ENCODE measurements around the gene NXPH3.
"Not testable (repeated sequence)": the region's sequence is repeated elsewhere in the genome, so short reads cannot be mapped to it uniquely, and the experiment has no call there.

NXPH3 gene

DNA sequence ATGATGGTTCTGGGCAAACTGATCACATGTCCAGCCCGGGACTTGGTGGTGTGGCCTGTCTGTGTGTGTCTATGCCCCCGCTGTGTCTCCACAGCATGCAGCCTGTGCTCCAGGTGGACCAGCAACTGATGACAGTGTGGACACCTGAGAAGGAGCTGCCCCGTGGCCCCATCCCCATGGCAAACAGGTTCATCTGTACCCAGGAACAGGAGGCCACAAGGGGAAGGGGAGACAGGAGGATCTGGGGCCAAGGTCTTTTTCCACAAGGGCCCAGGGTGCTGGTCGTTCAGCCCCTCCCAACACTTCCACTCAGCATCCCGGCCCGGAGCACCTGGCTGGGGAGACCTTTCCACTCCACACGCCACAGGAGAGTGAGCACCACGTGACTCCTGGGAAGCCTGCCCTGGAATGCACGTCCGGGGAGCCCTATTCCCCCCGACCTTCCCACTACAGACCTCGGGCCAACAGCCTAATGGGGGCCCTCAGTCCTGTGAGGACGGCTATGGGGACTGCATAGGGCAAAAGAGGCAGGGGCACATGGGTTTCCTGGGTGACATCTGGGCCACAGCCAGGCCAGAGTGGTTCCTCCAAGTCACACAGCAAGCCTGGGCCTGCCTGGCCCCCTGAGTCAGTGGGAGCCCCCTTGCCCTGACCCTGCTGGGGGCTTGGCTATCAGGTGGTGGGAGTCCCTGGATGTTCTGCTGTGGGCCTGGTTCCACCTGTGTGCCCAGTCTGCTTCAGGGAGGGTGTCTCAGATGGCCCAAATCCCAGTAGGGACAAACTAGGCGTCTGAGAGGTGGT lies 20.8 kb upstream of the NXPH3 start:
- in situ Hi-C loops (cut with HindIII; ENCODE audit: low sequenced_read_pairs): no loop called here

DNA sequence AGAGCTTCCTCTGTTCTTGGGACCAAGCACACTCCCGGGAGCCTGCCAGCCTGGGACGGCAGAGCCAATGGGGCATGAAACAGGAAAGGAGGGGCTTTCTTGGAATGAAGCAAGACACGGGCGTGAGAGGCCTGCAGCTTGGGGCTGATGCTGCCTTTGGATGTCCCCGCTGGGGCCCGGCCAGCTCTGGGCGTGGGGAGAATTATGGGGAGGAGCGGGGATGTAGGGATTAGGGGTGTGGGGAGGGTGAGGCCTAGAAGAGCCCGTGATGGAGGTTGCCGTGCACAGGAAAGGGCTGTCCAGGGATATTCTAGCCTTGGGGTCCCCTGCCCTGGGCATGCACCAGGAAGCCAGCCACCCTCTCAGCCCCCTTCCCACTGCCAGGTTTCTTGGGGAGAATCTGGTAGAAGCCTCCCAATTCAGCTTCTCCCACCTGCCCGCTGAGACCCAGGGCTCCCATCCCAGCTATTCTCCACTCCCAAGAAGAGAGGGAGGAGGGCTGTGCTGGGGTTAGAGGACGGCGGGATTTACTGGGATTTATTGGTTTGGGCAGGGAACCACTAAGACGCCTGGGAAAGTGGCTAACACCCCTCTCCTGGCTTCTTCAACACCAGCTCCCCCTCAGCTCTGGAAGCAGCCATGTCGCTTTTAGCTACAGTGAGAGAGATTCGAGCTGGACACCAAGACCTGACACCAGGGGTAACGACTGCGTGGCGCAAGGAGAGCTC lies 20.0 kb upstream of the NXPH3 start:
- in situ Hi-C loops (cut with HindIII; ENCODE audit: low sequenced_read_pairs): no loop called here

DNA sequence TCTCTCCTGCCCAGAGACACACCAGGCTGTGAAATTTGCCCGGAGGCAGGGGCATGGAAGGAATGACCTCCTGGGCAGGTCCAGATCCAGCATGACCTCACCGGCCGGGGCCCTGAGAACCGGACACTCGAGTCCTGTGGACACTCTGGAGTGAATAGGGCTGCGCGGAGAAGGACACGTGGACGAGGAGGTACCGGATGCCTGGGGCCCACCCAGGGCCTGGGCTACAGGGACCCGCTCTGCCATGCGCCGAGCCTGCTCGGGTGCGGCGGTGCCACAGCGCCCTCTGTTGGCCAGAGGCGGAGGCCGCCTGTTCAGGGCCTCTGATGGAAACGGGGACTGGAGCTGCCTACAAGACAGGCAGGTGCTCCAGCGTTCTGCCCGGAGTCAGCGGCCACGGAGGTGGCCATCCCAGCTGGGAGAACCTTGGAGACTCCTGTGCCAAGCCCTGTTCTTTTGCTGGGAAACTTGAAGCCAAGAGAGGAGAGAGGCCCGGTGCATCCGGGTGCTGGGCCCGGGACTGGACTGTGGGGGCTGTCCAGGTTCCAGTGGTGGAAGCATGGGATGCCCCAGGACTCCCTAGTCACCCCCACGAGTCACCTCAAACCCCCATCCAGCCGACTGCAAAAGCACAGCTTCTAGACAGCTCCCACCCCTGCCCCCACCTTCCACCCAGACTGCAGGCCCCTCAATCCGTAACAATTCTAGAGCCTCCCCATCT lies 19.3 kb upstream of the NXPH3 start:
- in situ Hi-C loops (cut with HindIII; ENCODE audit: low sequenced_read_pairs): no loop called here

DNA sequence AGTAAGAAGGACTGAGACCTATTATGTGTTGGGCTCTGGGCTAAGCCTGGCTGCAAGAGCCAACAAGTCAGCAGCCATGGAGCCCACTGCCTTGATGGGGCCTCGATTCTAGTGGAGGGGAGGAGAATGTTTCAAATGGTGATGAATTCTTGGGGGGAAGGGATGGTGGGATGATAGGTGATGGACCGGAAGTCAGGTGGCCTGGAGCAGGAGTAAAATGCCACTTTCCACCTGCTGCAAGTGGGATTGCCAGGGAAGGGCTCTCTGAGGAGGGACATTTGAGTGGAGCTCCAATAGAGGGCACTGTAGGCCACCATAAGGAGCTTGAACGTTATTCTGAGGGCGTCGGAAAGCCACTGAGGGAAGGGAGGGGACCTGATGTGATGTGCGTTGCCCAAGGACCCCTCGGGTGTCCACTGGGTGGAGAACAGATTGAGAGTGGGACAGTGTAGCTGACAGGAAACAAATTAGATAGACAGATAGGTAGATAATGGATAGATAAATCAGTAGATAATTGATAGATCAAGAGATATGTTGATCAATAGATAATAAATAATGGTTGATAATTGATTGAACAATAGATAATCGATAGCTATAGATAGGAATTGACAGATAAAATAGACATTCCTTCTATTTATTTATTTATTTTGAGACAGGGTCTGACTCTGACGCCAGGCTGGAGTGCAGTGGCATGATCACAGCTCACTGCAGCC lies 18.2 kb upstream of the NXPH3 start:
- in situ Hi-C loops (cut with HindIII; ENCODE audit: low sequenced_read_pairs): no loop called here

DNA sequence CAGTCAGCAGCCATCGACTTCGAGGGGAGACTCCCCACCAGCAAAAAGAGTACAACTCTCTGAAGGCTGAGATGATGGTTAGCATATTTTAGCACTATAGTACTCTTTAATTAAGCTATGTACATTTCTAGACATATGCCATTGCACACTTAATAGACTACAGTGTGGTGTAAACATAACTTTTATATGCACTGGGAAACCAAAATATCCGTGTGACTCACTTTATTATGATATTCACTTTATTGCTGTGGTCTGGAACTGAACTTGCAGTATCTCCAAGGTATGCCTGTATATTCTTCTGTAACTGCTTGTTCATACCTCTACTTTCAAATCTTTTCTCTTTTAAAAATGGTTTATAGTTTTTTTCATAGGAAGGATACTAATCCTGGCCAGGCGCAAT lies 11.0 kb upstream of the NXPH3 start:
- in situ Hi-C loops (cut with HindIII; ENCODE audit: low sequenced_read_pairs): no loop called here

DNA sequence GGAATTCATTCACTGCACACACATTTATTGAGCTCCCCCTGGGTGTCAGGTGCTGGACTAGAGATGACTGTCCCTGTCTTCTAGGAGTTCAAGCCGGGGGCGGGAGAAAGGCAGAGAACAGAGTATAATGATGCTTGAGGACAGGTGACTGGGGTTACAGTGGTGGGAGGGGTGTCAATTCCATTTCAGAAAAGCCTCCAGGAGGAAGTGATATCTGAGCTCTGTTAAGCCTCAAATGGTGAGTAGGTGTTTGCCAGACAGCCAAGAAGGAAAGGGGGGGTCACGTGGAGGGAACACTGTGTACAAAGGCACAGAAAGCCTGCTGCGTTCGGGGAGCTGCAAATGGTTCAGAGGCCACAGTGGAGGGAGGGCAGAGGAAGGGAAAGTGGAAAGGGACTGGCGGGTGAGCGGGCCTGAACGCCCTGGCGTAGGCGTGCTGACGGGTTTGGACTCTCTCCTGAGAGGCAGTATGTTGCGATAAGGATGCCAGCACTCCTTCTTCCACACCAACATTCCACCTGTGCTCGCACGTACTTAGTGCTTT lies 9.7 kb upstream of the NXPH3 start:
- in situ Hi-C loops (cut with HindIII; ENCODE audit: low sequenced_read_pairs): no loop called here

DNA sequence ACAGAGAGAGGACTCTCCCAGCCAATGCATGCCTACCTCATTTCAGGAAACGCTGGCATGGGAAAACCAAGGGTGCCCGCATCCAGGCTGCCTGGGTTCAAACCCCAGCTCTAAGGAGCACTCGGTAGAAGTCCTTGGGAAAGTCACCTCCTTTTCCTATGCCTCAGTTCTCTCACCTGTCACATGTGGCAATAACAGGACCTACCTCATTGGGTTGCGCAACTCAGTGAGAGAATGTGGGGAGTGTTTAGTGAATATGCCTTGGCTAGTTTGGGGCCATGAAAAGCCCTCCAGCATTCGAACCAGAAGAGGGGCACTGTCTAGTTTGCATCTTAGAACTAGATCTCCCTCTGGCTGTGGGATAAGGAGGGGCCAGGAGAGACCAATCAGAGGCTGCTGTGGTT lies 9.0 kb upstream of the NXPH3 start:
- in situ Hi-C loops (cut with HindIII; ENCODE audit: low sequenced_read_pairs): no loop called here

DNA sequence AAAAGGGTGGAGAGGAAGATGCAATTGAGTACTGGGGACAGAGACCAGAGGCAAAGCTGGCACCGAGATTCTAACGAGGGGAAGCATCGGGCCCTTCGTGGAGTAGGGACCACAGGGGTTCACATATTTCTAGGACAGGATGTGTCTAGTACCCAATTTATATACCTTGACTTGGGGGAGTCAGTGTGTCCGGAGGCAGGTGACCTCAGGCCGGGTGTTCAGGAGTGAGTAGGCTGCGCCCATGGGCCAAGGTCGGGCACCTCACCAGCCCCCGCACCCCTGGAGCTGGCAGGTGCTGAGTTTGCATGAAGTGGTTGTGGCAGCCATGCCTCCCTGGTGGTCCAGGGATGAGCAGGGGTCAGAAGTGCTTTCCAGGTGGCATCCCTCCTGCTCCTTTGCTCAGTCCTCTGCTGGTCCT lies 8.6 kb upstream of the NXPH3 start:
- in situ Hi-C loops (cut with HindIII; ENCODE audit: low sequenced_read_pairs): no loop called here

DNA sequence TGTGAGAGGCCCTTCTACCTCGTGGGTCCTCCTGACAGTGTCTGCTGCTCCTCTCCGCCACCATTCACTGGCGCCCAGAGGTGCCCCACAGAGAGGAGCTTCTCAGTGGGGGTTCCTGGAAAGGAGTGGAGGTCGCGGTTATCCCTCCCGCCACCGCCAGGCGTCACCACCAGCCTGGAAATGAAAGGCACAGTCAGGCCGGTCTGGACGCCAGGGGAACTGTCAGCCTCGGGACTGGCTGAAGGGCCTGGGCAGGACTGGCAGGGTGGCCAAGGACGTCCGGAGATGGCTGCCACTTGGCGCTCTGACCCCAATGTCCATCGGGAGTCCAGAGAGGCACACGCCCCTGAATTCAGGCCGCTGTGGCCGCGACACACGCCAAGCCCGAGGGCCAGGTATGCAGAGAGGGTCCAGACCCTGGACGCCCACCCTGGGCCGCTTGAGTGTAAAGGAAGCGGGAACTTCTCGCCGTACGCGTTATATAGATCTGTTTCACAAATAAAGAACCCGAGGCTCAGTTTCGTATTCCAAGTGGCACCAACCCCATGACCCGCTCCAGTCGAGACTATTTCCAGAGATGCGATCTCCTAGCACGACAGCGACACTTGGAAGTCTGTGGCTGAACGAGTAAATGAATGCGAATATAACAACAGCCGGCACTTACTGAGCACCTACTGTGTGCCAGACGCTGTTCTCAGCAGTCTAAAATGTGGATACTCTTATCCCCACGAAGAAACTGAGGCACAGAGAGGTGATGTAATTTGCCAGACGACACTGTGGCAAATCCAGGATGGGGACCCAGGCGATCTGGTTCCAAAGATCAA lies 7.6 kb upstream of the NXPH3 start:
- in situ Hi-C loops (cut with HindIII; ENCODE audit: low sequenced_read_pairs): no loop called here

DNA sequence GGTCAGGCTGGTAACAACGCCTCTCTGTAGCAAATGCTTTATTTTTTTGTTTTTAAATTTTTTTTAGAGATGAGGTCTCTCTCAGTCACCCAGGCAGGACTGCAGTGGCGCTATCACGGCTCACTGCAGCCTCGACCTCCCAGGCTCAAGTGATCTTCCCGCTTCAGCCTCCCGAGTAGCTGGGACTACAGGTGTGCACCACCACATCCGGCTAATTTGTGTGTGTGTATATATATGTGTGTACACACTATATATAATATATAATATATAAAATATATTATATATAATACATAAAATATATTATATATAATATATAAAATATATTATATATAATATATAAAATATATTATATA lies 7.0 kb upstream of the NXPH3 start:
- in situ Hi-C loops (cut with HindIII; ENCODE audit: low sequenced_read_pairs): not testable (repeated sequence)

DNA sequence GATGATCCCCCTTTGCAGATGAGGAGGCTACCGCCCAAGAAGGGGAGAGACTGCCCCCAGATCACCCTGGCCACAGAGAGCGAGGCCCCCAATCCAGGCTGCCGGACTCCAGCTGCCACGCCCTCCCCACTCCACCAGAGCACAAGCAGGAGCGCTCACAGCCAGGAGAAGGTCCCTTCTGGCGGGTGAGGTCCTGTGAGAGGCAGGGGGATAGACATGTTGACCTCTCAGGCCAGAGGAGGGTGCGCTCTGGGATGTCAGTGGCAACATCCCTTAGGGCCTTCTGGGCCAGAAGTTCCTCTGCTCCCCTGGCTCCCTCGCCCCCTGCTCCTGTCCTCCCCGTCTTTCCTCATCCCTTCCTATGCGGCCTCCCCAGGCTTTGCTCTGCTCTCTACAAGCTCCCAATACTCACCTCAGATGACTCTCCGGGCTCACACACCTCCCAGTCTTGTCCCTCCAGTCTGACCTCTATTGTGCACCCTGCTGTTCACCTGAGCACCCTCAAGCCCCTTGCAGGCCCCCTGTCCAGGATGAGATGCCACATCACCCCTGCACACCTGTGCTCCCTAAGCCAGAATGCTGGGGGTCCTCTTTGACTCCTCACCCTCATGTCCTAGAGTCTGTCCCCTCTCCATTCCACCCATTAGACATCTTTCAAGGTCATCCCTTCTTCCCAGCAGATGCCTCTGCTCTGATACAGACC lies 5.0 kb upstream of the NXPH3 start:
- in situ Hi-C loops (cut with HindIII; ENCODE audit: low sequenced_read_pairs): no loop called here

DNA sequence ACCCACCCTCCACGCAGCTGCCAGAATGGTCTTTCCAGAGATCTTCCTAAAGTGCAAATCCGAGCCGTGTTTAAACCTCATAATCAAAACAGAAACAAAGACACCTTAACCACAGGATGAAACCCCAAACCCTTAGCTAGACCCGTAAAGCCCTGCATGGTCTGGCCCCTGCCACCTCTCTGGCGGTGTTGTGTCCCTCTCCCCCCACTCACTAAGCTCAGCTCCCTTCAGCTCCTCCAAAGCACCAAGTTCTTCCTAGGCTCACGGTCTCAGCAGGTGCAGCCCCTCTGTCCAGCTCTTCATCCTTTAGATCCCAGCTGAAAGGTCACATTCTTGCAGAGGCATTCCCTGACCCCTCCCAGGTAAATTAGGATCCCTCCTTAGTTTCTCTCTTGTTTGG lies 4.4 kb upstream of the NXPH3 start:
- in situ Hi-C loops (cut with HindIII; ENCODE audit: low sequenced_read_pairs): no loop called here

DNA sequence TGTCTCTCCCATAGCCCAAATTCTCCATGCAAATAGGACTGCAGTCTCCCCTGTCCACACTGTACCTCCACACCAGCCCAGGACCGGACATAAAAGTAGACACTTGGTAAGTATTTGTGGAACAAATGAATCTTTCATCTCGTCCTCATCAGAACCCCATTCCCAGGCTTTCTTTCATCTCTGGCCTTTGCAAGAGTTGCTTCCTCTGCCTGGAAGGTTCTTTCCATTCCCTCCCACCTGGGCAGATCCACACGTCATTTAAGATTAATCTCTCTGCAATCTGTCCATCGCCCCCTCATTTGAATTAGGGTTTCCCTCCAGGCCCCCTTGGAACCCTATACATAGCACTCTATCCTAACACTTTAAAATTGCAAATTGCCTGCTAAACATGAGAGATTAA lies 3.9 kb upstream of the NXPH3 start:
- in situ Hi-C loops (cut with HindIII; ENCODE audit: low sequenced_read_pairs): no loop called here

DNA sequence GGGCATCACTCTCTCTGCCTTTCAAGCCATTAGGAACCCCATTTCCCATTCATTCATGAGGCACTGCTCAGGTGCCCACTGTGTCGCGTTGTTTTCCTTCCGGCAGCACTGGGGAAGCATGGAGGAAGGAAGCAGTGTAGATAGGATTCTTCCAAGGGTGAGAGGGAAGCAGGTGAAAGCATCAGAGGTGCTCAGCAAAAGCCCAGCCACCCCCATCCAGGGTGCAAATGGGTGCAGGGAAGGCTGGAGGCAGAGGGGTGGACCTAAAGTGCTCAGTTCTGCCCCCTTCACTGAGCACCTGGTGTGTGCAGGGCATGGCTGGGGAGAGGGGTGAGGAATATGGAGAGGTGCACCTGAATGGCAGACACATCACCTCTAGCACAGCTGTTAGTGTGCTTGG lies 3.4 kb upstream of the NXPH3 start:
- in situ Hi-C loops (cut with HindIII; ENCODE audit: low sequenced_read_pairs): no loop called here

DNA sequence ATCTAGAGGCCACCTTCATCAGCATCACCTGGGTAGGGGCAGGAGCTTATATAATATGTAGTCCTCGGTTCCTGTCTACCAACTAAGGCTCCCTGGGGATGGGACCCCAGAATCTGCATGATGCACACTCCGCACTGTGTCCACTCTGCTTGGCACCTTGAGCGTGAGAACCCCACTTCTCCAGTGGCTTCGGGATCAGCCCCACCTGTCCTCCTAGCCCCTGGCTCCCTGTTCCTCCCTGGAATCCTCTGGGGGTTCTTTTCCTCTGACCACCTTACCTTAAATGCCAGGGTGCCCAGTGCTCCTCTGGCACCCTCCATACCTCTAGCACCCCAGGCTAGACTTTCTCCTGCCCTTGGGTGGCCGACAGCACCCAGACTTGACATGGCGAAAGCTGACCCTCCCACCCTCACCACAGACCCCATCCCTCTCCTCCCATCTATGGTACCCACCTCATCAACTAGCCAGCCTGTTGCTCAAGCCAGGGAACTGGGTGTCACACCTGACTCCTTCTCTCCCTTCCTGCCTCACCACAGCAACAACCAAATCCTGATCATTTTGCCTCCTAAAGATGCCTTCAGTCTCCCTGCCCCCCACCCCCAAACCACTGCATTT lies 2.8 kb upstream of the NXPH3 start:
- in situ Hi-C loops (cut with HindIII; ENCODE audit: low sequenced_read_pairs): no loop called here

DNA sequence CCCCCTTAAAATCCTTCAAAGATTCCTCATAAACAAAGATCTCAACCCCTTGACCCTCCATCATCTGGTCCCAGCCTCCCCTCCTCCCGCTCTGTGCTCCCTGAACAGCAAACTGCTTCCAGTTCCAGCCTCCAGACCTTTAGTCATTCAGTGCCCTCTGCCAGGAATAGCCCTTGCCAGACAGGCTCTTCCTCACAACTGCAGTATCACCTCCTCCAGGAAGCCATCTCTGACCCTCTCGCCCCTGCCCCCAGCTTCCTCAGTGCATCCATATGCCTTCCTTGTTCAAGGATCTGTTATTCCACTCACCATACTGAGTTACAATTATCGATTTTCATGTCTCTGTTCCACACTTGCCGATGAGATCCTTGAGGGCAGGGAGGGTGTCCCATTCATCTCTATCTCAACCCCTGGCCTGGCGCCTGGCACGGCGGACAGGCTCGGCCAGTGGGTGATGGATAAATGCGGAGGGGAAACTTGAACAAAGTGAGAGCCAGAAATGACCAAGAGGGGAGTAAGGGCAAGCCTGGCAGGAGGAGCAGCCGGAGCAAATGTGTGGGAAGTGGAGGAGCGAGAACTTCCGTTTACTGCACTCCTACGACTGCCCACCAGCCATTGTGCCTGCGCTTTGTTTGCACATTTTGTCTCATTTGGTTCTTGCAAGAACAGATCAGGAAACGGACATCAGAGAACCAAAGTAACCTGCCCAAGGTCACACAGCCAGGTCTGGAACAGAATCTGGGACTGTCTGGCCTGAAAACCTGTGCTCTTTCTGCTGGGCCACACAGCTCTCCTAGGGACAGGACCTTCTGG lies 2.0 kb upstream of the NXPH3 start:
- in situ Hi-C loops (cut with HindIII; ENCODE audit: low sequenced_read_pairs): no loop called here

DNA sequence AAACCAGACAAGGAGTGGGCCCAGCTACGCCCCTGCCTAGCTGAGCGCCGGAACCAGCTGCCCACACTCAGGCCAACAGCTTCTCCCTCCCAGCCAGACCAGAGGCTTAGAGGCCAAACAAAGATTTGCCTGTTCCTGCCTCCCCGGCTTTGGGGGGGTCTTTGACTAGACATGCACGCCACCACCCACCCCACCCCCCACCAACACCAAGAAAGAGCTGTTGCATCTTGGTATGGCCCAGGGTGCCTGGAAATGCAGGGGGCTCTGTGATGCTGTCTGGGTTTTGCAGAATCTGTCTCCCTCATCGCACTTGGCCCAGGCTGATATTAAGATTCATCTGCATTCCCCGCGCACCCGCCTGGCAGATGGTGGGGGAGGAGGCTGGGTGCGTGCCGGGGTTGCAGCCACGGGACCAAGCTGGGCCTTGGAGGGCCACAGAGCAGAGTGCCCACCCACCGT lies 1.3 kb upstream of the NXPH3 start:
- in situ Hi-C loops (cut with HindIII; ENCODE audit: low sequenced_read_pairs): no loop called here

Data from endothelial cell of hepatic sinusoid (primary cell).